PC-3 (cell line): ENCODE measurements around the gene MME. TPM values are rescaled to one million over a fixed set of nuclear protein-coding genes. Genes with fewer than 3 reads are reported as not detected.

Experiments
- ATAC-seq: fragments of 200-7000 bp; cut with Tn5 transposase; 2 replicates; pipeline ENCODE4 v1.9.1; 2020; ENCODE audit warnings: mild to moderate bottlenecking, moderate library complexity
- BruUV-seq: library from RNA; stranded (reverse); fragments of 400-500 nt; replicated peaks from 2 replicates; lab custom pipeline; 2021; lab: Mats Ljungman, UMichigan
- CTCF ChIA-PET: fragments of 300-600 bp; sonication (Branson Sonifier 250); formaldehyde crosslinking; loops from one replicate; lab custom pipeline; 2022; ENCODE audit warnings: antibody characterized with exemption; lab: Charles Lee
- POLR2A ChIA-PET: fragments of 300-600 bp; sonication (Branson Sonifier 250); formaldehyde crosslinking; loops from one replicate; lab custom pipeline; 2022; ENCODE audit warnings: antibody characterized with exemption; ENCODE audit not compliant: unreplicated experiment; lab: Charles Lee
- DNase-seq: peaks from one replicate; pipeline ENCODE4 v3.0.0-alpha.2; 2015
- H2AFZ ChIP-seq: fragments of 300-600 bp; sonication (generic); 2 replicates; pipeline ENCODE4 v1.6.0; 2016; ENCODE audit warnings: antibody characterized with exemption, low read length
- H3F3A ChIP-seq: fragments of 300-600 bp; sonication (generic); one replicate; pipeline ENCODE4 v1.6.0; 2017; ENCODE audit warnings: antibody characterized with exemption, low read length, control low read depth, mild to moderate bottlenecking; ENCODE audit not compliant: unreplicated experiment
- H3K27ac ChIP-seq: fragments of 300-600 bp; sonication (generic); 2 replicates; pipeline ENCODE4 v1.5.1; 2016; ENCODE audit warnings: mild to moderate bottlenecking, low read length
- H3K27me3 ChIP-seq: fragments of 300-600 bp; sonication (generic); 2 replicates; pipeline ENCODE4 v1.6.1; 2016; ENCODE audit warnings: low read length, mixed read lengths
- H3K36me3 ChIP-seq: fragments of 300-600 bp; sonication (generic); 2 replicates; pipeline ENCODE4 v1.6.1; 2016; ENCODE audit warnings: low read depth, mixed run types, low read length, mixed read lengths
- H3K4me1 ChIP-seq: fragments of 300-600 bp; sonication (generic); 2 replicates; pipeline ENCODE4 v1.5.1; 2016; ENCODE audit warnings: low read length; ENCODE audit not compliant: insufficient read depth
- H3K4me2 ChIP-seq: fragments of 300-600 bp; sonication (generic); 2 replicates; pipeline ENCODE4 v1.6.0; 2016; ENCODE audit warnings: low read length
- H3K4me3 ChIP-seq: fragments of 300-600 bp; sonication (generic); 2 replicates; pipeline ENCODE4 v1.5.1; 2016; ENCODE audit warnings: mild to moderate bottlenecking, low read length, mixed read lengths
- H3K79me2 ChIP-seq: fragments of 300-600 bp; sonication (generic); 2 replicates; pipeline ENCODE4 v1.6.1; 2017; ENCODE audit warnings: low read length, mixed read lengths
- H3K9ac ChIP-seq: fragments of 300-600 bp; sonication (generic); 2 replicates; pipeline ENCODE4 v1.6.0; 2016; ENCODE audit warnings: mild to moderate bottlenecking, low read length
- H3K9me2 ChIP-seq: fragments of 300-600 bp; sonication (generic); replicated peaks from 2 replicates; pipeline ENCODE4 v1.6.1; 2016; ENCODE audit warnings: mixed run types, low read length, mixed read lengths
- H3K9me3 ChIP-seq: fragments of 300-600 bp; sonication (generic); 2 replicates; pipeline ENCODE4 v1.6.1; 2016; ENCODE audit warnings: low read length, mixed read lengths
- H4K20me1 ChIP-seq: fragments of 300-600 bp; sonication (generic); 2 replicates; pipeline ENCODE4 v1.6.1; 2016; ENCODE audit warnings: low read length, mixed read lengths
- CTCF ChIP-seq: fragments of 300-600 bp; sonication (generic); conservative IDR thresholded peaks from 2 replicates; pipeline ENCODE4 v1.5.1; 2017; ENCODE audit warnings: antibody characterized with exemption, low read depth, mild to moderate bottlenecking, low read length
- EZH2 ChIP-seq: fragments of 300-600 bp; sonication (generic); IDR thresholded peaks from one replicate; pipeline ENCODE4 v1.6.1; 2017; ENCODE audit warnings: antibody characterized with exemption, mild to moderate bottlenecking, low read length; ENCODE audit not compliant: unreplicated experiment
- EZH2phosphoT487 ChIP-seq: fragments of 300-600 bp; sonication (generic); IDR thresholded peaks from 2 replicates; pipeline ENCODE4 v1.6.1; 2018; ENCODE audit warnings: mild to moderate bottlenecking, antibody characterized with exemption, low read length, borderline replicate concordance
- intact Hi-C: fragments of 100-400 bp; cut with micrococcal nuclease; formaldehyde crosslinking; loops from 2 replicates; pipeline ENCODE4 v1.9.0; 2023
- total RNA-seq: library from RNA; depleted of rRNA; stranded (reverse); fragments of >200 nt; gene quantifications from 2 replicates; pipeline ENCODE4 v1.2.3, GENCODE V29; 2014

The MME gene
- total RNA-seq, 1 experiment from 2014 or later: 1.2 TPM

DNA sequence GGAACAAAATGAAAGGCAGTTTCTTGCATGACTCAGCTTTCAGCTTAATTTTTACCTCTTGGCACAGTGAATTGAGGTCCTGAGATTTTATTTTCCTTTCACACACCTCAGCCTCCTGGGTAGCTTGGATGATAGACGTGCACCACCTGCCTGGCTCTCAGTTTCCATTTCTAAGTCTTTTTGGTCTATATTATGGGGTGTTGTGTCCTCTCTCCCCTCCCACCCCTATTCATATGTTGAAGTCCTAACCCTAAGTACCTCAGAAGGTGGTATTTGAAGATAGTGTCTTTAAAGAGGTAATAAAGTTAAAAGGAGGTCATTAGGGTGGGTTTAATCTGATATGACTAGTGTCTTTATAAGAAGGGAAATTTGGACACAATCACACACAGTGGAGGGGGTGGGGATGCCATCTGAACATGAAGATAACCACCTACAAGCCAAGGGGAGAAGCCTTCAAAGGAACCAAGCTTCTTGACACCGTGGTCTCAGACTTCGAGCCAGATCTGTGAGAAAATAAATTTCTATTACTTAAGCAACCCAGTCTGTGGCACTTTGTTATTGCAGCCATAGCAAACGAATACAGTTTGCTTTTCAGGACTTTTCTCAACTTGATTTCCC is 128.2 kb downstream of the MME start:
- Histone ChIP-seq H3K27me3 (no peaks in the 10 kb centered on the region), H3K4me3 (no peak overlapping the region), H3K9me3 (no peaks in the 10 kb centered on the region), H3K4me1 (peaks cover 11% of the 10 kb centered on the region), H3K27ac (no peak overlapping the region), H3K9ac (no peak overlapping the region), H3K4me2 (no peak overlapping the region), H4K20me1 (no peaks in the 10 kb centered on the region), H2AFZ (no peak overlapping the region), H3K9me2 (no peaks in the 10 kb centered on the region), H3K79me2 (no peaks in the 10 kb centered on the region), H3F3A (no peaks in the 10 kb centered on the region), H3K36me3 (no peaks in the 10 kb centered on the region)
- intact Hi-C loops: no loop called here
- TF ChIP-seq EZH2 (no peak), CTCF (no peak), EZH2phosphoT487 (no peak)
- ChIA-PET POLR2A (no interaction called here), CTCF (no interaction called here)
- ATAC-seq (no peak), DNase-seq (no peak)
- no TSS peak for BruUV-seq

GRCh38 chr3:155210736-155211135 is 130.6 kb downstream of the MME start:
- Histone ChIP-seq H3K9ac (no peak overlapping the region), H3K9me2 (no peaks in the 10 kb centered on the region), H3K4me3 (no peak overlapping the region), H3K9me3 (no peaks in the 10 kb centered on the region), H3F3A (no peaks in the 10 kb centered on the region), H3K4me2 (no peak overlapping the region), H3K4me1 (peaks cover 11% of the 10 kb centered on the region), H3K79me2 (no peaks in the 10 kb centered on the region), H3K36me3 (no peaks in the 10 kb centered on the region), H2AFZ (no peak overlapping the region), H4K20me1 (no peaks in the 10 kb centered on the region), H3K27me3 (no peaks in the 10 kb centered on the region), H3K27ac (no peak overlapping the region)
- POLR2A ChIA-PET: no interaction called here
- no peak for ATAC-seq
- CTCF ChIA-PET: no interaction called here
- TF ChIP-seq EZH2phosphoT487 (no peak), CTCF (no peak), EZH2 (no peak)
- BruUV-seq: no TSS peak
- DNase-seq: no peak
- intact Hi-C loops: no loop called here

GRCh38 chr3:155211266-155211665 is 131.1 kb downstream of the MME start:
- no peaks in the 10 kb centered on the region for H3K79me2 ChIP-seq
- H3K36me3 ChIP-seq: no peaks in the 10 kb centered on the region
- ChIA-PET CTCF (no interaction called here), POLR2A (no interaction called here)
- no peak overlapping the region for H3K9ac ChIP-seq
- no peak overlapping the region for H3K4me2 ChIP-seq
- TF ChIP-seq EZH2phosphoT487 (no peak), CTCF (no peak), EZH2 (no peak)
- H2AFZ ChIP-seq: no peak overlapping the region
- ATAC-seq (no peak), DNase-seq (no peak)
- H3K9me3 ChIP-seq: no peaks in the 10 kb centered on the region
- no TSS peak for BruUV-seq
- no peaks in the 10 kb centered on the region for H4K20me1 ChIP-seq
- no peaks in the 10 kb centered on the region for H3K9me2 ChIP-seq
- no peaks in the 10 kb centered on the region for H3K27me3 ChIP-seq
- no peaks in the 10 kb centered on the region for H3F3A ChIP-seq
- intact Hi-C loops: no loop called here
- H3K4me1 ChIP-seq: peaks cover 11% of the 10 kb centered on the region
- H3K27ac ChIP-seq: no peak overlapping the region; the same call in 1 of the 2 replicates
- no peak overlapping the region for H3K4me3 ChIP-seq
